Tibial nerve (tissue), 3 donors: ENCODE data around the gene ZSCAN2.

Experiments used
- CTCF ChIP-seq, 5 experiments: fragments of 200-600 bp in 3 of 5; fragments of 450-650 bp in 2 of 5; sonication (generic) in 3 of 5; IDR thresholded peaks; one replicate each; pipeline ENCODE4 v1.5.1; 2016 to 2019; ENCODE audit warnings: antibody characterized with exemption in 5 of 5, mild to moderate bottlenecking in 3 of 5, moderate library complexity in 2 of 5
- POLR2A ChIP-seq, 2 donors: fragments of 450-650 bp; IDR thresholded peaks; one replicate each; pipeline ENCODE4 v1.6.1; 2017; ENCODE audit warnings: antibody characterized with exemption in 2 of 2, mild to moderate bottlenecking in 2 of 2, moderate library complexity in 2 of 2

GRCh38 chr15:84633311-84634227, 32.8 kb downstream of the ZSCAN2 start:
- TF ChIP-seq POLR2A (IDR thresholded peaks at IDR 0.05) (peak in 1 of 2 donors; percentile 16), CTCF (IDR thresholded peaks at IDR 0.05) (no peak)
